ENCODE results near the gene CDYL2.

The CDYL2 gene

DNA sequence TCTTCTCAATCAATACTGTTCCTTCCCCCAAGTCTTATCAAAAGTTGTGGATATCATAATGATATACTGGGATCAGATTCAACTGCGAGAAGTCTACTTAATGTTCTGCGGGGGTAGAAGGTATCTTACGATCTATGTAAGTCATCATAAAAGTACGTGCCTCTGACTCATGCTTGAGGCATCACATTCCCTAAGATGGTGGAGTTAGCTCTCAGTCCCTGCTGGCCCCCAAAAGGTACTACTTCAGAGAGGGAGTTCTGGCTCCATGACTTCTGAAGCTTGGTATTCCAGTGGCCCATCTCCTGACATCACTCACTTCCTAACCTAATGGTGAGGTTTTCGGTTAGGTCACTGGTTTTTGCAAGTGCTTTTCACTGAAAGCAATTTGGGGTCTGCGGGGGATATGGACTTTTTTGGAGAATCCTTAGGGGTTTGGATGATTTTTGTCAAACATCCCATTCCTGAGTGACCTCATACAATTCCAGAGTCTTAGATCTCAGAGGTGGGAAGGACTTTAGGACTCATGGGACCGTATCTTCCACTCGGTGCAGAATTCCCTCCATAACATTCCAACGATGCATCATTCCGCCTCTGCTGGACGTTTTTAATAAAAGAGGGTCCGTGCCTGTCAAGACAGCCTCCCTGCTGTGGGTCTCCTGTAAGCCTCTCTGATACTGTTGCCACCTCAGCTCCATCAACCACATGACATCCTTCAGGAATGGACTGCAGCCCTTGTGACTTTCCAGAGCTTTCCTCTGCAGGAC lies 189.3 kb downstream of the CDYL2 start:
- Histone ChIP-seq H3K4me1 (ENCODE audit: control insufficient read depth in 1 of 2, insufficient read depth in 1 of 2, low read depth in 1 of 2, low read length in 1 of 2) (no peaks in the 10 kb centered on the region), H3K36me3 (peaks cover 57% of the 10 kb centered on the region), H3K9me3 (no peaks in the 10 kb centered on the region), H3K27me3 (no peaks in the 10 kb centered on the region), H3K27ac (no peak overlapping the region), H3K4me3 (ENCODE audit: low read depth in 1 of 2, low read length in 1 of 2) (no peak overlapping the region)
- no peak for TF ChIP-seq CTCF (IDR thresholded peaks at IDR 0.05)

GRCh38 chr16:80612461-80613017 lies 191.9 kb downstream of the CDYL2 start:
- peaks cover 55% of the 10 kb centered on the region for H3K36me3 ChIP-seq
- H3K9me3 ChIP-seq, result no peaks in the 10 kb centered on the region
- no peak overlapping the region for H3K27ac ChIP-seq
- TF ChIP-seq CTCF (IDR thresholded peaks at IDR 0.05), result no peak
- no peaks in the 10 kb centered on the region for H3K4me1 ChIP-seq (ENCODE audit: control insufficient read depth in 1 of 2, insufficient read depth in 1 of 2, low read depth in 1 of 2, low read length in 1 of 2)
- H3K4me3 ChIP-seq (ENCODE audit: low read depth in 1 of 2, low read length in 1 of 2), result no peak overlapping the region
- no peaks in the 10 kb centered on the region for H3K27me3 ChIP-seq

DNA sequence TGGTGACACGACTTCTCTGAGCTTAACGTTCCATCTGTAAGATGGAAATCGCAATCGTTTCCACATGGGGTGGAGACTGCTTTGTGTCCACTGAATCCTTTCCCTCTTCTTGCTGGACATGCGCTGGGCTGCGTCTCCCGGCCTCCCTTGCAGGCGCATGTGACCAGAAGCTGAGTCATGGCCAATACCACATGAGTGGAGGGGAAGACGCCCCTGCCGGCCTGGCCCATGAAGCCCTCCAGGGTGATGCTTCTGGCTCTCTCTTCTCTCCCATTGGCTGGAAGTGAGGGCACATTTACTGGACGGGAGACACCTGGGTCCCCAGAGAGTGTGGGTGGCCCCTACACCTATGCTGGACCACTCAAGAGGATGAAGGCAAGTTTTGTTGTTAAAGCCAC lies 192.5 kb downstream of the CDYL2 start:
- no peaks in the 10 kb centered on the region for H3K27me3 ChIP-seq
- no peak overlapping the region for H3K4me3 ChIP-seq (ENCODE audit: low read depth in 1 of 2, low read length in 1 of 2)
- H3K4me1 ChIP-seq (ENCODE audit: control insufficient read depth in 1 of 2, insufficient read depth in 1 of 2, low read depth in 1 of 2, low read length in 1 of 2), result no peaks in the 10 kb centered on the region
- no peak overlapping the region for H3K27ac ChIP-seq
- no peaks in the 10 kb centered on the region for H3K9me3 ChIP-seq
- peaks cover 57% of the 10 kb centered on the region for H3K36me3 ChIP-seq
- no peak for TF ChIP-seq CTCF (IDR thresholded peaks at IDR 0.05)

DNA sequence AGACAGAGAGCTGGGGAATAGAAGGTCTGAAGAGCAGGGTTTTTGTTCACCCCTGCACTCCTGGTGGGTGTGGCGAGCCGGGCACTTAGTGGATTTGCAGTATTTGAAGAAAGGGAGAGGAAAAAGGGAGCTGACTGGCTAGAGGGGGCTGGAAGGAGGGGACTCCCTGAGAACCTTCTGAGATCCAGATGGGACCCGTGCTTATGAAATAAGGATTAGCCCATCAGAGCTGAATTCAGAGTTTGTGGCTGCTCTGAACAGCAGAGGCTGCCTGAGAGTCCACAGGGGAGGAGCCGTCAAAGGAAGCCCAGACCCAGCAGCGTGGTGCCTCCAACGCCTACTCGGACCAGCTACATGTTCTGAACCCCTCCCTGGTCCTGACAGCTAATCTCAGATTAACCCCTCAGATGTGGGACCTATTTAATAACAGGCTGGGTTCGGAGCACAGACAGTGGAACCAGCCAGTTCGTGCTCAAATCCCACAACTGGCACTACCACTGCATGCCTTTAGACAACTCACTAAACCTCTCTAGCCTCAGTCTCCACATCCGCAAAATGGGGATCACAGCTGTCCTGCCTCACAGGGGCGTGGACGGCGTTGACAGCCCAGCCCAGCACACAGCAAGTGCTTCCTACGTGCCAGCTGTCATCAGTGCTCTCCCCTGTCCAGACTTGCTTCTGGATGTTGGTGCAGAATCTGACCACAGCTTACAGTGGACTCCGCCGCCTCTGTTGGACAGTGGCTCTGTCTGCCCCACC lies 193.0 kb downstream of the CDYL2 start:
- H3K27me3 ChIP-seq, result no peaks in the 10 kb centered on the region
- no peaks in the 10 kb centered on the region for H3K4me1 ChIP-seq (ENCODE audit: control insufficient read depth in 1 of 2, insufficient read depth in 1 of 2, low read depth in 1 of 2, low read length in 1 of 2)
- H3K36me3 ChIP-seq, result peaks cover 56% of the 10 kb centered on the region
- no peak overlapping the region for H3K4me3 ChIP-seq (ENCODE audit: low read depth in 1 of 2, low read length in 1 of 2)
- TF ChIP-seq CTCF (IDR thresholded peaks at IDR 0.05), result no peak
- H3K27ac ChIP-seq, result no peak overlapping the region
- H3K9me3 ChIP-seq, result no peaks in the 10 kb centered on the region

- Histone ChIP-seq H3K9me3 (no peaks in the 10 kb centered on the region), H3K27me3 (no peaks in the 10 kb centered on the region), H3K4me3 (ENCODE audit: low read depth in 1 of 2, low read length in 1 of 2) (no peak overlapping the region), H3K4me1 (ENCODE audit: control insufficient read depth in 1 of 2, insufficient read depth in 1 of 2, low read depth in 1 of 2, low read length in 1 of 2) (no peaks in the 10 kb centered on the region), H3K36me3 (peaks cover 56% of the 10 kb centered on the region), H3K27ac (no peak overlapping the region)
- no peak for TF ChIP-seq CTCF (IDR thresholded peaks at IDR 0.05)
Measured at GRCh38 chr16:80610481-80611156, 193.8 kb downstream of the CDYL2 start.
